HG02642 (cell line): Measurements from ENCODE around the gene CNPY3.
"Not testable (repeated sequence)": the region's sequence is repeated elsewhere in the genome, so short reads cannot be mapped to it uniquely, and the experiment has no call there.

Experiments used
- ATAC-seq: cut with Tn5 transposase; IDR thresholded peaks from one replicate; pipeline ENCODE4 v1.9.1; 2021; ENCODE audit warnings: mild to moderate bottlenecking; ENCODE audit not compliant: unreplicated experiment, poor library complexity

CNPY3 gene

GRCh38 chr6:42954405-42954804, 25.1 kb downstream of the CNPY3 start:
- not testable (repeated sequence) for ATAC-seq

GRCh38 chr6:42958125-42958524, 28.8 kb downstream of the CNPY3 start:
- no peak for ATAC-seq

- ATAC-seq, result no peak
These were observed 30.6 kb downstream of the CNPY3 start for GRCh38 chr6:42959917-42960242.

- peak; percentile 55 for ATAC-seq
These were observed 31.2 kb downstream of the CNPY3 start, which contains the start of gene GNMT for GRCh38 chr6:42960243-42961019. Gene GNMT (plus strand): TSS chr6:42960754. CDS start chr6:42960768, 14 bp downstream.

GRCh38 chr6:42961020-42961470, 31.8 kb downstream of the CNPY3 start:
- no peak for ATAC-seq

- no peak for ATAC-seq
These were observed 32.8 kb downstream of the CNPY3 start for GRCh38 chr6:42962096-42962495.

GRCh38 chr6:42962502-42963178, 33.4 kb downstream of the CNPY3 start:
- no peak for ATAC-seq

- no peak for ATAC-seq
These were observed 34.0 kb downstream of the CNPY3 start for GRCh38 chr6:42963179-42963854.

- no peak for ATAC-seq
These were observed 34.8 kb downstream of the CNPY3 start for GRCh38 chr6:42963855-42964605.

- ATAC-seq, result no peak
These were observed 37.3 kb downstream of the CNPY3 start for GRCh38 chr6:42966571-42966970.

- no peak for ATAC-seq
These were observed 37.9 kb downstream of the CNPY3 start for GRCh38 chr6:42967228-42967627.

- no peak for ATAC-seq
These were observed 38.9 kb downstream of the CNPY3 start for GRCh38 chr6:42968126-42968701.

GRCh38 chr6:42968783-42969182, 39.5 kb downstream of the CNPY3 start:
- ATAC-seq, result no peak

GRCh38 chr6:42969431-42969830, 40.2 kb downstream of the CNPY3 start:
- no peak for ATAC-seq

- no peak for ATAC-seq
These were observed 40.7 kb downstream of the CNPY3 start for GRCh38 chr6:42969934-42970333.

GRCh38 chr6:42970871-42971612, 41.8 kb downstream of the CNPY3 start:
- no peak for ATAC-seq

- ATAC-seq, result no peak
These were observed 42.6 kb downstream of the CNPY3 start for GRCh38 chr6:42971746-42972327.

- ATAC-seq, result no peak
These were observed 44.6 kb downstream of the CNPY3 start for GRCh38 chr6:42973926-42974325.

GRCh38 chr6:42974919-42975505, 45.7 kb downstream of the CNPY3 start:
- ATAC-seq, result no peak
